Type B pancreatic cell (in vitro differentiated cells): Measurements from ENCODE around the gene TEAD1. TPM values are rescaled to one million over a fixed set of nuclear protein-coding genes. Genes with fewer than 3 reads are reported as not detected.

Experiments
- DNase-seq: peaks from one replicate; pipeline ENCODE4 v3.0.0; 2021; ENCODE audit warnings: mixed read lengths; ENCODE audit not compliant: unreplicated experiment; ENCODE audit errors: extremely low spot score
- H3K27ac Mint-ChIP-seq: 2 replicates; pipeline ENCODE4 v1.8.0; 2021; ENCODE audit warnings: mild to moderate bottlenecking, mixed read lengths
- H3K27me3 Mint-ChIP-seq: 2 replicates; pipeline ENCODE4 v1.8.0; 2021; ENCODE audit warnings: mixed read lengths
- H3K36me3 Mint-ChIP-seq: 2 replicates; pipeline ENCODE4 v1.8.0; 2021; ENCODE audit warnings: mixed read lengths
- H3K4me1 Mint-ChIP-seq: one replicate; pipeline ENCODE4 v1.8.0; 2021; ENCODE audit warnings: mixed read lengths; ENCODE audit not compliant: unreplicated experiment
- H3K4me3 Mint-ChIP-seq: 2 replicates; pipeline ENCODE4 v1.8.0; 2021; ENCODE audit warnings: mild to moderate bottlenecking, mixed read lengths
- H3K9me3 Mint-ChIP-seq: 2 replicates; pipeline ENCODE4 v1.8.0; 2021; ENCODE audit warnings: mixed read lengths
- total RNA-seq: library from RNA; stranded (reverse); gene quantifications from 2 replicates; pipeline ENCODE4 v1.2.1, GENCODE V29; 2021; ENCODE audit warnings: low replicate concordance
- TF ChIP-seq, protein P1 (sequence below): fragments of 200-600 bp; sonication (generic); conservative IDR thresholded peaks from 2 replicates; pipeline ENCODE4 v1.5.0; 2021; ENCODE audit warnings: antibody characterized with exemption, mild to moderate bottlenecking

TEAD1 gene
- total RNA-seq, 1 donor from 2014 or later, result 91.8 TPM

DNA sequence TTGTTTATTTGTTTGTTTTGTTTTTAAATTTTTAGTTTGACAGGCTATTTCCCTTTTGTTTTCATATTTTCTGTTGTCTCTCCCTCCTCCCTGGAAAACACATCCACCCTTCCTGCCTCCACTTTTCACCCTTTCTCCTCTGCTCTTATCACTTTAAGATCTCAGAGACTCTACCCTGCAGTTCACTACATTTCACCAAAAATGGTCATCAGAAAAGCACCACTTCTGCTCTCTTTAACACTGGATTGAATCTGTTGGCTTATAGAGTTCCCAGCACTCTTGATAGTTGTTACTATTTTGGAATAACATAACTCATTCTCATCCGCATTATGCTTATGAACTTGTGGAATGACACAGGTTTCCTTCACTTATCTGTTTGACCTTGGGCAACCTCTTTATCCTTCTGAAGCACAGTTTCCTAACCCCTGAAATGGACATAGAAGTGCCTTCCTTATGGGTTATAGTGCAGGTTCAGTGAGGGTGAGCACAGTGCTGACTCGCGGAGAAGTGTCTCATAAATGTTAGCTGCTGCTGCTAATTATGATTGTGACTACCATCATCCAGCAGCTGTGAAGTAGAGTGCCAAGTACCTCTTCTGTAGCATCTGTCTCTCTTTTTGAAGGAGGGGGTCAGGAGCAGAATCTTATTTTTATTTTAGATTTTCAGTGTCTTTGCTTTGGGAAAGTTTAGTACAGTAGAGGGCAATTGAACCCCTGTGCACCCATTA, 15.0 kb downstream of the TEAD1 start:
- no peak for DNase-seq
- Mint-ChIP-seq H3K4me3 (peak overlapping the region; percentile 72), H3K4me1 (peaks cover 88% of the 10 kb centered on the region), H3K36me3 (peaks cover 12% of the 10 kb centered on the region), H3K27ac (peak overlapping the region; percentile 99), H3K27me3 (no peaks in the 10 kb centered on the region), H3K9me3 (no peaks in the 10 kb centered on the region)
- TF ChIP-seq, protein P1, sequence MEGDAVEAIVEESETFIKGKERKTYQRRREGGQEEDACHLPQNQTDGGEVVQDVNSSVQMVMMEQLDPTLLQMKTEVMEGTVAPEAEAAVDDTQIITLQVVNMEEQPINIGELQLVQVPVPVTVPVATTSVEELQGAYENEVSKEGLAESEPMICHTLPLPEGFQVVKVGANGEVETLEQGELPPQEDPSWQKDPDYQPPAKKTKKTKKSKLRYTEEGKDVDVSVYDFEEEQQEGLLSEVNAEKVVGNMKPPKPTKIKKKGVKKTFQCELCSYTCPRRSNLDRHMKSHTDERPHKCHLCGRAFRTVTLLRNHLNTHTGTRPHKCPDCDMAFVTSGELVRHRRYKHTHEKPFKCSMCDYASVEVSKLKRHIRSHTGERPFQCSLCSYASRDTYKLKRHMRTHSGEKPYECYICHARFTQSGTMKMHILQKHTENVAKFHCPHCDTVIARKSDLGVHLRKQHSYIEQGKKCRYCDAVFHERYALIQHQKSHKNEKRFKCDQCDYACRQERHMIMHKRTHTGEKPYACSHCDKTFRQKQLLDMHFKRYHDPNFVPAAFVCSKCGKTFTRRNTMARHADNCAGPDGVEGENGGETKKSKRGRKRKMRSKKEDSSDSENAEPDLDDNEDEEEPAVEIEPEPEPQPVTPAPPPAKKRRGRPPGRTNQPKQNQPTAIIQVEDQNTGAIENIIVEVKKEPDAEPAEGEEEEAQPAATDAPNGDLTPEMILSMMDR, result no peak

DNA sequence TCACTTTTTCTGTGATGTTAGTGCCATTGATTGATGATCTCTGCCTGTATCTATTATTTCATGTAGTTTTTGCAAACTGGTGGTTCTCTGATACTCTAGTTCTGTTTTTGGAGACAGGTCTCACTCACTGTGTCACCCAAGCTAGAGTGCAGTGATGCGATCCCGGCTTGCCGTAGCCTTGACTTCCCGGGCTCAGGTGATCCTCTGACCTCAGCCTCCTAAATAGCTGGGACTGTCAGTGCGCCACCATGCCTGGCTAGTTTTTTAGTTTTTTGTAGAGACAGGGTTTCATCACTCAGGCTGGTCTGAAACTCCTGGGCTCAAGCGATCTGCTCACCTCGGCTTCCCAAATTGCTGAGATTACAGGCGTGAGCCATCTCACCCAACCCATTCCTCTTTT, 16.4 kb downstream of the TEAD1 start:
- Mint-ChIP-seq H3K36me3 (peaks cover 12% of the 10 kb centered on the region), H3K27ac (peak overlapping the region; percentile 84), H3K27me3 (no peaks in the 10 kb centered on the region), H3K4me3 (peak overlapping the region; percentile 64), H3K9me3 (no peaks in the 10 kb centered on the region), H3K4me1 (peaks cover 88% of the 10 kb centered on the region)
- TF ChIP-seq, protein P1, result no peak
- DNase-seq, result no peak

DNA sequence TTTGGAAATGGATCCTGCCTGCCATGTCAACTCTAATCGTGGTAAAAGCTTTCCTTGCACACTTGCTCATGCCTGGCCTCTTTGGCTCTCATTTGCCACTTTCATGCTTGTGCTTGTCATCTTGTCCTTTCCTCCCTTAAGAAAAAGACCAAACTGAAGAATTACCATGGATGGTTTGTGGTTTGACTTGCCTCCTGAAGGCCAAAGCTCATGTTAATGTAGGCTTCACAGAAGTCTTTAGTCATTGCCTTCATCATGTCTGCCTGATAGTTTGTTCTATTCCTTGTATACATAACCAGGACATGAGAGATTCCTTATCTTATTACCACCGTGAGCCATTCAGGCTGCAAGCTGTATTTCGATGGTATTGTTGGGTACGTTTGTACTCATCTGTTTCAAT, 17.3 kb downstream of the TEAD1 start:
- Mint-ChIP-seq H3K4me1 (peaks cover 92% of the 10 kb centered on the region), H3K27me3 (no peaks in the 10 kb centered on the region), H3K27ac (peak overlapping the region; percentile 84), H3K4me3 (peak overlapping the region; percentile 24), H3K36me3 (peaks cover 17% of the 10 kb centered on the region), H3K9me3 (no peaks in the 10 kb centered on the region)
- TF ChIP-seq, protein P1, result no peak
- DNase-seq, result no peak

DNA sequence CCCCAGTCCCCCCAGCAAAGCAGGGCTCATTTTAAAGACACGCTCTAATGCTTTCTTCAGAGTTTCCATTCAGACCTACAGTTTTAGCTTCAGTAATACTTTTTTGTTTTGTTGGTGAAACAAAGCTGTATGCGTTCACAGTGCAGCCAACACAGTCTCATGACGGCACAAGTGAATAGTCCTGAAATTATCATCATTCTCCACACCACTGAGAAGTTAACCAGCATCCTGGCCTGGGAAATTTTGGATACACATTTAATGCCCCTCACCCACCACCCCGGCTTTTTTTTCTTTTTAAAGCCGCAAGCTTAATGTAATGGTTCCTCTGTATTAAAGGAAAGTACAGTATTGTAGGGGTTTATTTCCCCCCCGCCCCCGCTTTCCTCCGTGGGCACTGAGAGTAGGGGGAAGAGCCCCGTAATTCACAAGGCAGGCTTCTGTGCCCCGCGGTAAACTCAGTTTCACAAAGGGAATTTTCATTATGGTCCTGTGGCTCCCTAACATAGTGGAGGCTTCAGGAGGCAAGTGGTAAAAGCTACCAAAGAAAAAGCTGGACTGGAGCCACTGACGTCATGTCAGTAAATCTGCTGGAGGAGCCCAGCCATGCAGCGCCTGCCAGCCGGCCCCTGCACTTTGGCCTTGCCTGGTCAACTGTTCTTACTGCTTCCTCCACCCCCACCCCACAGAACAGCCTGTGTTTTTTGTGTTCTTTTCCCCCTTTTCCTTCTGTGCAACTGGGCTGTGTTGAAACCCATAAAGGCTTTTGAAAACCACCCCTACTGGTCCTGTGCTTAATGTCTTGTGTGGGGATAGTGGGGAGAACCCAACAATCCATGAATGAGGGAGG, 18.2 kb downstream of the TEAD1 start:
- no peaks in the 10 kb centered on the region for H3K9me3 Mint-ChIP-seq
- peak; percentile 73 for DNase-seq
- H3K4me3 Mint-ChIP-seq, result peak overlapping the region; percentile 79
- peaks cover 92% of the 10 kb centered on the region for H3K4me1 Mint-ChIP-seq
- TF ChIP-seq, protein P1, result no peak
- peaks cover 14% of the 10 kb centered on the region for H3K36me3 Mint-ChIP-seq
- H3K27ac Mint-ChIP-seq, result peak overlapping the region; percentile 98
- no peaks in the 10 kb centered on the region for H3K27me3 Mint-ChIP-seq

DNA sequence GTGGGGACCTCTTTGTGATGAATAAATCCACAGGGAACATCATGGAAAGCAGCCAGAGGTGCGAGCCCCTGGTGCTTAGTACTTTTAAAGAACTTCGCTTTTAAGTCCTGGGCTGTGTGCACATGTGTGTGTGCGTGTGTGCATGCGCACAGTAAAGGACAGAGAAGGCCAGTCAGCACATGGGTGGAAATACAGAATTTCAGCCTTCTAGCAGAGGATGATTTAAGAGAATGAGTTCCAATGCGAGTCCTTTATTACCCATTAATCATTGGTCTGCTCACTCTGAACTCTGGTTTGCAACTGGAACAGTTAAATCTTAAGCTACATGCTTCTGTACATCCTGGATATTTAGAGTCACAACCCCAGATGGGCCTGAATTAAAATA, 18.9 kb downstream of the TEAD1 start:
- Mint-ChIP-seq H3K9me3 (no peaks in the 10 kb centered on the region), H3K27me3 (no peaks in the 10 kb centered on the region), H3K4me3 (peak overlapping the region; percentile 79), H3K27ac (peak overlapping the region; percentile 98), H3K36me3 (peaks cover 14% of the 10 kb centered on the region), H3K4me1 (peaks cover 90% of the 10 kb centered on the region)
- TF ChIP-seq, protein P1, result no peak
- DNase-seq, result no peak
